OCI-LY1 (cell line): ENCODE measurements around the gene SH3PXD2A.

Experiments used
- CTCF ChIP-seq: fragments of 200-600 bp; sonication (generic), shearing (Covaris generic); IDR thresholded peaks from 2 replicates; pipeline ENCODE4 v1.5.1; 2017; ENCODE audit warnings: mild to moderate bottlenecking, antibody characterized with exemption, low read length, moderate library complexity, mixed read lengths
- EZH2 ChIP-seq: fragments of 200-600 bp; sonication (generic), shearing (Covaris generic); IDR thresholded peaks from 2 replicates; pipeline ENCODE4 v1.8.0; 2017; ENCODE audit warnings: borderline replicate concordance, mixed run types, mild to moderate bottlenecking, antibody characterized with exemption, low read length, moderate library complexity, mixed read lengths

GRCh38 chr10:103549349-103549685 is 306.1 kb downstream of the SH3PXD2A start:
- TF ChIP-seq CTCF (no peak), EZH2 (no peak)
